ENCODE results near the gene SLC20A1.

DNA sequence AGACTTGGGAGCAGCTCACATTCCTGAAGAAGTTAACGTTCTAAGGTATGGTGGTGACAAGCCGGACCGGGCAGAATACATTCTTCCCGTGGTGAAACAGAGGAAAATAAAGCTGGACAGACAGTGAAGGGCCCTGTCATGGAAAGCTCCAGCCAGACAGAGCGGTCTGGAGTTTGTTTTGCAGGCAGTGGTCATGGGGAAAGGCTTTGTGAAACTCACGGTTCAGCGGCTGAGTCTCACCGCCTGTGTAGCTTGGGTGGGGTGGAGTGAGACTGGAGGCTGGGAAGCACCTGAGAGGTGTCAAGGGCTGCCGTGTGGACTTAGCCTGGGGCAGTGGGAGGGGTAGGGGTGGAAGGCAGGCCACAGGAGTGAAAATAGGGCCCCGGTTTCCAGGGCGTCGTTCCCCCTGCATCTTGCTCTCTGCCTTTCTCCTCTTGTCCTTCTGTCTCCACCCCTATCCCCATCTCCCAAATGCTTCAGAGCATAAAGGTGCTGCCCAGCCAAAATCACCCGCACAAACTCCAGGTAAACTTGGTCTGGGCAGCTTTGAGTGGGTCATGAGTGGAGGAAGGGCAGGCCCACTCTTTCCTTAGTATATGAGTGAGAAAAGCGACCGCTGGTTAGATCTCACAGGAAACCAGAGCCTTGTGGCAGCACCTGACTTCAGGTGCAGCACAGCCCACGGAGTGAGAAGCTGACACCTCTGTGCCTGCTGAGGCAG lies 11.4 kb upstream of the SLC20A1 start:
- TF ChIP-seq, protein P1, sequence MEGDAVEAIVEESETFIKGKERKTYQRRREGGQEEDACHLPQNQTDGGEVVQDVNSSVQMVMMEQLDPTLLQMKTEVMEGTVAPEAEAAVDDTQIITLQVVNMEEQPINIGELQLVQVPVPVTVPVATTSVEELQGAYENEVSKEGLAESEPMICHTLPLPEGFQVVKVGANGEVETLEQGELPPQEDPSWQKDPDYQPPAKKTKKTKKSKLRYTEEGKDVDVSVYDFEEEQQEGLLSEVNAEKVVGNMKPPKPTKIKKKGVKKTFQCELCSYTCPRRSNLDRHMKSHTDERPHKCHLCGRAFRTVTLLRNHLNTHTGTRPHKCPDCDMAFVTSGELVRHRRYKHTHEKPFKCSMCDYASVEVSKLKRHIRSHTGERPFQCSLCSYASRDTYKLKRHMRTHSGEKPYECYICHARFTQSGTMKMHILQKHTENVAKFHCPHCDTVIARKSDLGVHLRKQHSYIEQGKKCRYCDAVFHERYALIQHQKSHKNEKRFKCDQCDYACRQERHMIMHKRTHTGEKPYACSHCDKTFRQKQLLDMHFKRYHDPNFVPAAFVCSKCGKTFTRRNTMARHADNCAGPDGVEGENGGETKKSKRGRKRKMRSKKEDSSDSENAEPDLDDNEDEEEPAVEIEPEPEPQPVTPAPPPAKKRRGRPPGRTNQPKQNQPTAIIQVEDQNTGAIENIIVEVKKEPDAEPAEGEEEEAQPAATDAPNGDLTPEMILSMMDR (IDR thresholded peaks at IDR 0.05): no peak
- TF ChIP-seq POLR2AphosphoS5 (IDR thresholded peaks at IDR 0.05): no peak

All from prostate gland (tissue), 2 donors.